ENCODE data around the gene ERVV-1. TPM values are rescaled to one million over a fixed set of nuclear protein-coding genes. Genes with fewer than 3 reads are reported as not detected.

The ERVV-1 gene
- total RNA-seq, 1 experiment from 2014 or later: not detected

GRCh38 chr19:52997975-52998374, 15.7 kb upstream of the ERVV-1 start:
- H3K79me2 ChIP-seq (ENCODE audit: low read length): no peaks in the 10 kb centered on the region
- H4K20me1 ChIP-seq (ENCODE audit: low read length): no peaks in the 10 kb centered on the region
- H3K4me3 ChIP-seq (ENCODE audit: low read length): no peak overlapping the region
- intact Hi-C loops (cut with micrococcal nuclease): no loop called here
- POLR2A ChIA-PET (ENCODE audit: unreplicated experiment): no interaction called here
- H3K27me3 ChIP-seq (ENCODE audit: low read length): no peaks in the 10 kb centered on the region
- ATAC-seq (no peak), DNase-seq (no peak)
- no peak overlapping the region for H2AFZ ChIP-seq (ENCODE audit: low read length)
- BruUV-seq (replicated peaks): no TSS peak
- no peaks in the 10 kb centered on the region for H3K9me2 ChIP-seq (replicated peaks; ENCODE audit: low read length)
- peaks cover 5% of the 10 kb centered on the region for H3K9me3 ChIP-seq (ENCODE audit: low read length)
- CTCF ChIA-PET: no interaction called here
- TF ChIP-seq EZH2 (IDR thresholded peaks at IDR 0.05; ENCODE audit: low read length, unreplicated experiment): no peak
- no peak for TF ChIP-seq CTCF (conservative IDR thresholded peaks at IDR 0.05; ENCODE audit: low read depth, low read length)
- TF ChIP-seq EZH2phosphoT487 (IDR thresholded peaks at IDR 0.05; ENCODE audit: borderline replicate concordance, low read length): no peak
- H3K4me2 ChIP-seq (ENCODE audit: low read length): no peak overlapping the region
- H3K27ac ChIP-seq (ENCODE audit: low read length): no peak overlapping the region
- no peak overlapping the region for H3K9ac ChIP-seq (ENCODE audit: low read length)
- no peaks in the 10 kb centered on the region for H3F3A ChIP-seq (ENCODE audit: low read length, unreplicated experiment)
- H3K4me1 ChIP-seq (ENCODE audit: insufficient read depth, low read length): 0 out of 2 replicates have a peak, but pooled peaks cover under 1% of the 10 kb centered on the region
- no peaks in the 10 kb centered on the region for H3K36me3 ChIP-seq (ENCODE audit: low read depth, low read length)

GRCh38 chr19:53002479-53002878, 11.2 kb upstream of the ERVV-1 start:
- intact Hi-C loops (cut with micrococcal nuclease): no loop called here
- DNase-seq: no peak
- Histone ChIP-seq H3K27me3 (ENCODE audit: low read length) (no peaks in the 10 kb centered on the region), H3K79me2 (ENCODE audit: low read length) (no peaks in the 10 kb centered on the region), H2AFZ (ENCODE audit: low read length) (no peak overlapping the region), H4K20me1 (ENCODE audit: low read length) (no peaks in the 10 kb centered on the region), H3K27ac (ENCODE audit: low read length) (no peak overlapping the region), H3K9me2 (replicated peaks; ENCODE audit: low read length) (no peaks in the 10 kb centered on the region), H3K36me3 (ENCODE audit: low read depth, low read length) (no peaks in the 10 kb centered on the region), H3K4me1 (ENCODE audit: insufficient read depth, low read length) (peaks cover 4% of the 10 kb centered on the region), H3F3A (ENCODE audit: low read length, unreplicated experiment) (no peaks in the 10 kb centered on the region), H3K4me3 (ENCODE audit: low read length) (no peak overlapping the region), H3K9me3 (ENCODE audit: low read length) (peaks cover 5% of the 10 kb centered on the region), H3K9ac (ENCODE audit: low read length) (no peak overlapping the region), H3K4me2 (ENCODE audit: low read length) (no peak overlapping the region)
- TF ChIP-seq CTCF (conservative IDR thresholded peaks at IDR 0.05; ENCODE audit: low read depth, low read length): no peak
- no peak for TF ChIP-seq EZH2phosphoT487 (IDR thresholded peaks at IDR 0.05; ENCODE audit: borderline replicate concordance, low read length)
- no peak for TF ChIP-seq EZH2 (IDR thresholded peaks at IDR 0.05; ENCODE audit: low read length, unreplicated experiment)
- POLR2A ChIA-PET (ENCODE audit: unreplicated experiment): no interaction called here
- BruUV-seq (replicated peaks): no TSS peak
- CTCF ChIA-PET: no interaction called here
- no peak for ATAC-seq

- no peak overlapping the region for H2AFZ ChIP-seq (ENCODE audit: low read length)
- BruUV-seq (replicated peaks): no TSS peak
- H3F3A ChIP-seq (ENCODE audit: low read length, unreplicated experiment): no peaks in the 10 kb centered on the region
- H3K9ac ChIP-seq (ENCODE audit: low read length): no peak overlapping the region
- H3K4me1 ChIP-seq (ENCODE audit: insufficient read depth, low read length): peaks cover 4% of the 10 kb centered on the region
- ChIA-PET CTCF (no interaction called here), POLR2A (ENCODE audit: unreplicated experiment) (no interaction called here)
- H3K27ac ChIP-seq (ENCODE audit: low read length): no peak overlapping the region
- no peaks in the 10 kb centered on the region; the same call in 1 of the 2 replicates for H3K9me3 ChIP-seq (ENCODE audit: low read length)
- TF ChIP-seq EZH2 (IDR thresholded peaks at IDR 0.05; ENCODE audit: low read length, unreplicated experiment) (no peak), CTCF (conservative IDR thresholded peaks at IDR 0.05; ENCODE audit: low read depth, low read length) (no peak), EZH2phosphoT487 (IDR thresholded peaks at IDR 0.05; ENCODE audit: borderline replicate concordance, low read length) (no peak)
- no peak overlapping the region for H3K4me2 ChIP-seq (ENCODE audit: low read length)
- no peak for DNase-seq
- no peaks in the 10 kb centered on the region for H4K20me1 ChIP-seq (ENCODE audit: low read length)
- H3K9me2 ChIP-seq (replicated peaks; ENCODE audit: low read length): no peaks in the 10 kb centered on the region
- peak; percentile 33; the same call in 1 of the 2 replicates for ATAC-seq
- intact Hi-C loops (cut with micrococcal nuclease): no loop called here
- no peaks in the 10 kb centered on the region for H3K27me3 ChIP-seq (ENCODE audit: low read length)
- no peaks in the 10 kb centered on the region for H3K36me3 ChIP-seq (ENCODE audit: low read depth, low read length)
- no peak overlapping the region for H3K4me3 ChIP-seq (ENCODE audit: low read length)
- no peaks in the 10 kb centered on the region for H3K79me2 ChIP-seq (ENCODE audit: low read length)
Observed at GRCh38 chr19:53004242-53004641, 9.5 kb upstream of the ERVV-1 start.

Data from PC-3 (cell line).